GM12875 (cell line): ENCODE data around the gene COA7.

Experiments used
- H3K4me3 ChIP-seq: one replicate; pipeline ENCODE4 v1.5.1; 2011; ENCODE audit warnings: low read depth, low read length, control low read depth
- TF ChIP-seq, protein P1 (sequence below): IDR thresholded peaks from 2 replicates; pipeline ENCODE4 v1.5.1; 2011; ENCODE audit warnings: low read depth, mild to moderate bottlenecking, control low read depth, inconsistent platforms, low read length, moderate library complexity, borderline replicate concordance; ENCODE audit not compliant: insufficient read depth

The COA7 gene

GRCh38 chr1:52635321-52636089 is 62.6 kb downstream of the COA7 start:
- H3K4me3 ChIP-seq: no peak overlapping the region
- TF ChIP-seq, protein P1, sequence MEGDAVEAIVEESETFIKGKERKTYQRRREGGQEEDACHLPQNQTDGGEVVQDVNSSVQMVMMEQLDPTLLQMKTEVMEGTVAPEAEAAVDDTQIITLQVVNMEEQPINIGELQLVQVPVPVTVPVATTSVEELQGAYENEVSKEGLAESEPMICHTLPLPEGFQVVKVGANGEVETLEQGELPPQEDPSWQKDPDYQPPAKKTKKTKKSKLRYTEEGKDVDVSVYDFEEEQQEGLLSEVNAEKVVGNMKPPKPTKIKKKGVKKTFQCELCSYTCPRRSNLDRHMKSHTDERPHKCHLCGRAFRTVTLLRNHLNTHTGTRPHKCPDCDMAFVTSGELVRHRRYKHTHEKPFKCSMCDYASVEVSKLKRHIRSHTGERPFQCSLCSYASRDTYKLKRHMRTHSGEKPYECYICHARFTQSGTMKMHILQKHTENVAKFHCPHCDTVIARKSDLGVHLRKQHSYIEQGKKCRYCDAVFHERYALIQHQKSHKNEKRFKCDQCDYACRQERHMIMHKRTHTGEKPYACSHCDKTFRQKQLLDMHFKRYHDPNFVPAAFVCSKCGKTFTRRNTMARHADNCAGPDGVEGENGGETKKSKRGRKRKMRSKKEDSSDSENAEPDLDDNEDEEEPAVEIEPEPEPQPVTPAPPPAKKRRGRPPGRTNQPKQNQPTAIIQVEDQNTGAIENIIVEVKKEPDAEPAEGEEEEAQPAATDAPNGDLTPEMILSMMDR: no peak
